Medulla oblongata (tissue), 1 donor: Measurements from ENCODE around the gene CBX7.

ENCODE experiments used
- DNase-seq: peaks from one replicate; pipeline ENCODE4 v3.0.0-alpha.2; 2015; ENCODE audit errors: extremely low spot score

CBX7 gene

DNA sequence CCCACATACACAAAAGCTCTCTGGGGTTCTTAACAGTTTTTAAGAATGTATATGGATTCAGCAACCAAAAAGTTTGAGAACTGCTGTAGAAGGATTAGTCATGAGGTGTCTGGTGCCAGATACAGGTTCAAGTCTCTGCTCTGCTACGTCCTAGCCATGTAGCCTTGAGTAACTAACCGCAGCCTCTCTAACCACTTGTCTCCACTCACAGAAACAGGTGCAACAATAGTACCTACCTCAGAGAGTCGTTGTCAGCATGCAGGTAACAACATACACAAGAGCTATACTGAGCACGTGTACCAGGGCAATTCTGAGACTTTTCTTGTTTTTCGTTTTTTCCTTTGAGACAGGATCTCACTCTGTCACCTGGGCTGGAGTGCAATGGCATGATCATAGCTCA, 26.9 kb downstream of the CBX7 start:
- no peak for DNase-seq

DNA sequence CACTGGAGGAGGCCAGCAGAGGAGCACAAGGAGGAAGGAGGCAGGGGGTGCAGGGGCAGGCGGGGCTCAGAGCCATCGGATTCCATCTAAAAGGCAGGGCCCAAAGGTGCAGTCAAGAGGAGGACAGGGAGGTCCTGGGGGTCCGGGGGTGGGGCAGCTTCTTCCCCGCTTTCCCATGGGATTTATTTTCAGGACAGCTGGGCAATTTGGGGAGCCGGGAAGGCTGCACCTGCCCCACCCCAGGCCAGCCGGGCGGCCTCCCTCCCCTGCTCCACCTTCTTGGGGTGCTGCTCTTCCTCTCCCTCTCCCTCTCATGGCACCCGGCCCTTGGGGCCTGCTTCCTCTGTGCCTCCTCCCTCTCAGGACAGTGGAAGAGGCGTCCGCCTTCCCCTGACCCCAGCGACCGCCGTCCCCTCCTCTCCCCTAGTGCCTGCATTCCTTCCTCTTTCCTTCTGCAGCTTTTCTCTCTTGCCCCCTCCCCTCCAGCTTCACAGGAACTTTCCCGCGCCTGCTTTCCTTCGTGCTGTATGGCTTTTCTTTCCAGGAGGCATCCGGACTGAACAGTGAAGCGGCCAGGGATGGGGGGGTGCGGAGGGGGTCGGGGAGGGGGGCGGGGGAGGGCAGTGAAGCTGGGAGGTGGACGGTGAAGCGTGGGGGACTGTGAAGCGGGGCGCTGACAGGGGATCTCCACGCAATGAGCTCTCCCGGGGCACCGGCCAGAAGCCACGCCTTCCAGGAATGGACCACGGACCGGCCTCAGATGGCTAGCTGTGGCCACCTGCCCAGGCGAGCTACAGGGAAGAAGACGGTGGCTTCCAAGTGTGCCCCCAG, 28.5 kb downstream of the CBX7 start:
- no peak for DNase-seq

GRCh38 chr22:39122772-39123470, 29.6 kb downstream of the CBX7 start:
- no peak for DNase-seq

DNA sequence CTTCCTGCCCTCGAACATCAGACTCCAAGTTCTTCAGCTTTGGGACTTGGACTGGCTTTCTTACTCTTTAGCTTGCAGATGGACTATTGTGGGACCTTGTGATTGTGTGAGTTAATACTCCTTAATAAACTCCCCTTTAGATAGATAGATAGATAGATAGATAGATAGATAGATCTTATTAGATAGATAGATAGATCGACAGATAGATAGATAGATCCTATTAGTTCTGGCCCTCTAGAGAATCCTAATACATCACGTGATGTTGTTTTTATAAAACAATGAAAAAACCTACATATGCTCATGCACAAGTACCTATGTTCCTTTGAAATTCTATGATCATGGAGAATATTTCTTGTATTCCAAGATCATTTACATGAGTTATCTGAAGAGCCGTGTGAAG, 31.5 kb downstream of the CBX7 start:
- DNase-seq = no peak

DNA sequence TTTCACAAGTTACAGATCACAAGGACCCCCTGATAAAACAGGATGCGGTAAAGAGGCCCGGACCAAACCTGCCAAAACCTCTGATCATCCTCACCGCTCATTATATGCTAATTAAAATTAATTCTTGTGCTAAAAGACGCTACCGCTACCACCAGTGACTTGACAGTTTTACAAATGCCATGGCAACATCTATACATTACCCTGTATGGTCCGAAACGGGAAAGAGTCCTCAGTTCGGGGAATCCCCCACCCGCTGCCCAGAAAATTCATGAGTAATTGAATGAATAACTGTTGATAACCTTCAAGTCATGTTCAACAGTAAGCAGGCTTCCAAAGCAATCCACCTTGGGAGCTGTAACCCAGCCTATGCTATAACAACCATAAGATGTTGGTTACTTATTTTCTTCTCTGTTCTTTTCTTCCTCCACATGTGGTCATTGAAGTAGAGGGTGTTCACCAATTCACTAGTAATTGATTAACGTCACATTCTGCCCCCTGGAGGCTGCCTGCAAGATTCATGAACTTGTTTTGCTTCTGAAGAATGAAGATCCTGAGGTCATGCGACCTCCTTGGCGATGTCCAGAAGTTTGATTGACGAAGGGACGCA, 34.8 kb downstream of the CBX7 start:
- peak; percentile 30 for DNase-seq

DNA sequence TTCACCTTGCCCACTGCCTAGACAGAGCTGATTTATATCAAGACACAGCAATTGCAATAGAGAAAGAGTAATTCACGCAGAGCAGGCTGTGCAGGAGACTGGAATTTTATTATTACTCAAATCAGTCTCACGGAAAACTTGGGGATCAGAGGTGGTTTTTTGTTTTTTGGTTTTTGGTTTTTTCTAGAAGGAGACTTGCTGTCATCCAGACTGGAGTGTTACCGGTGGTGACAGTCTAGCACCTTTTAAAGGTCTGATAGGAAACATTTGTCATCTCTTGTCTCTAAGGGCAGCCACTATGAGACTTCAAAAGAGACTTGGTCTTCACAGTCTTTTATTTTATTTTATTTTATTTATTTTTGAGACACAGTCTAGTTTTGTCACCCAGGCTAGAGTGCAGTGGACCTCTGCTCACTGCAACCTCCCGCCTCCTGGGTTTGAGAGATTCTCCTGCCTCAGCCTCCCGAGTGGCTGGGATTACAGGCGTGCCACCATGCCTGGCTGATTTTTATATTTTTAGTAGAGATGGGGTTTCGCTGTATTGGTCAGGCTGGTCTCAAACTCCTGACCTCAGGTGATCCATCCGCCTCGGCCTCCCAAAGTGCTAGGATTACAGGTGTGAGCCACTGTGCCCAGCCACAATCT, 36.4 kb downstream of the CBX7 start:
- no peak for DNase-seq

DNA sequence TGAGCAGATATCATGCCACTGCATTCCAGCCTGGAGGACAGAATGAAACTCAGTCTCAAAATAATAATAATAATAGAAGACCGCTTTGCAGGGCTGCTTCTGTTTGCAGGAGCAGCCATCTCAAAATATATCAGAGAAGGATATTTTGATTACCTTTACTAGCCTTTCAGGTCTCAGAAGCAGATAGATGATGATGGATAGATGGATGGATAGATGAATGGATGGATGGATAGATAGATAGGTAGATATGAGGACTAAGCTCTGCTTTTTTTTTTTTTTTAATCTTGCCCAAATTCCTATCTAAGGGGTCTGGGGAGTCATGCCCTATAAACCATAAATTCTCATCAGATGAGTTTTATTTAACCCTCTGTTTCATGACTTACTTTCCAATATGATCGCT, 36.9 kb downstream of the CBX7 start:
- no peak for DNase-seq

DNA sequence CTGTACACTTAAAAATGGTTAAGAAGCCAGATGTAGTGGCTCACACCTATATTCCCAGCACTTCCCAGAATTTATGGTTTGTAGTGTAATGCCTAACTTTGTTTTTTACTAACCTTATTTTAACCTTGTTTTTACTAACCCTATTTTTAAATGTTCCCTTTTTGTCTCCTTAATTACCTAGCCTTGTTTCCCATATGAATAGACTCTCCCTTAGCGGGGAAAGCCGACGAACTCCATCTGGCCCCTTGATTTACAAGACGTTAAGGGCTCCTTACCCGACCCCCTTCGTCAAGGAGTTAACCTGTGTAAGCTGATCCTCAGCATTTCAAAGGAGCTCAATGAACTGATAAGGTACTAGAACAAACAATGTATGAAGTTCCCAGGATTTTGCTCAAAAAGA, 38.4 kb downstream of the CBX7 start:
- DNase-seq = no peak

- no peak for DNase-seq
These were observed 41.6 kb downstream of the CBX7 start for GRCh38 chr22:39110631-39111561.

DNA sequence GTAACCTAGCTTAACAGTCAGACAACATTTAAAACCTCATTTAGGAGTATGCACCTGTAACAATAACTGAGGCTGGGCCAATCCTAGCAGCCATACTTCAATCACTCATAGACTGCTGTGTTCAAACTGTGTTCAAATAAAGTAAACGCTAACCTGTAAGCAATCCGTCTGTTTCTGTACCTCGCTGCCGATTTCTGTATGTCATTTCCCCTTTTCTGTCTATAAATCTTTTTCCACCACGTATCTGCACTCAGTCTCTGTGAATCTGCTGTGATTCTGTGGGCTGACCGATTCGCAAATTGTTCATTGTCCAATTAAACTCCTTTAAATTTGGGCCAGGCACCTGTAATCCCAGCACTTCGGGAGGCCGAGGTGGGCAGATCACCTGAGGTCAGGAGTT, 43.1 kb downstream of the CBX7 start:
- no peak for DNase-seq

- DNase-seq = no peak
These were observed 44.0 kb downstream of the CBX7 start for GRCh38 chr22:39108487-39108886.

GRCh38 chr22:39106326-39106725, 46.2 kb downstream of the CBX7 start:
- DNase-seq = peak; percentile 62

DNA sequence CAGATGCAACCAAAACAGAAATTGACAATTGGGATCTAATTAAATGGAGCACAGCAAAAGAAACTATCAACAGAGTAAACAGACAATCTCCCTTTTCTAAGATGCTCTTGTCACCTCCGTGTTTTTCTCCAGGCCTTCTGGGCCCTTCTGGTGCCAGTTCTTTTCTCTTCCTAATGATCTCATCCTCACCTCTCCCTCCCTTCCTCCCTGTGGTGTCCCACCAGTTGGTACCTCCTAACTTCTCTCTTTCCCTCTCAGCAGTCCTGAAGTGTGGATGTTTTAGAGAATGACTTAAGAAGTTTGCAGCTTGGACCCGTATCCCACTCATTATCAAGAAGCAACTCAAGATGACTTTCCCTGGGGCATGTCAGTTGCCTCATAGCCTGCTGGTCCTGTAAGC, 49.0 kb downstream of the CBX7 start:
- DNase-seq = no peak

GRCh38 chr22:39101226-39101625, 51.3 kb downstream of the CBX7 start:
- no peak for DNase-seq

DNA sequence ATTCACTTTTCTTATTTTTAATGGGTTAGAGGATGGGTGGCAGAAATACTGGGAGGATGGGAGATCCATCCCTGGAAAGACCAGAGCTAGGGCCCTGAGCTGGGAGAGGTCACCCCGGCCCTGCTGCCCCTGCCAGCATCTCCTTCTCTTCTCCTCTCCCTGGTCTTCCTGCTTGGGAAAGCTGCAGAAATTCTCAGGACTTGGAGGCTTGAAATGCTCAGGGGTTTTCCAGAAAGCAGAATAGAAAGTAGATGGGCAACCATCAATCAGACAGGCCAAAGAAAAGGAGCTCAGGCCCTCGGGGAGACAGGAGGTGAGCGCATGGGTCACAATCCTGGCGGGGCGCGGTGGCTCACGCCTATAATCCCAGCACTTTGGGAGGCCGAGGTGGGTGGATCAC, 53.9 kb downstream of the CBX7 start:
- DNase-seq = no peak

DNA sequence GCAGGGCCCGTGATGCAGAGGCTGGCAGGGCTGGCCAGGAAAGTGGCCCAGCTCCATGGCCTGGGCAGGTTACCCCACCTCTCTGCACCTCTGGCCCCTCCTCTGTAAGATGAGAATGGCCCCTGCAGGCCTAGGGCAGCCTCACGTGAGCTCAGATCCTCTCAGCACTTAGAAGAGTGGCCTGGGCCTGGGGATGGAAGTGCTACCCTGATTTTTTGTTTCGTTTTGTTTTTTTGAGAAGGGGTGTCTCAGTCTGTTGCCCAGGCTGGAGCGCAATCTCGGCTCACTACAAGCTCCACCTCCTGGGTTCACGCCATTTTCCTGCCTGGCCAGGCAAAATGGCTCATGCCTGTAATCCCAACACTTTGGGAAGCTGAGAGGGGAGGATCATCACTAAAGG, 54.5 kb downstream of the CBX7 start:
- no peak for DNase-seq

- DNase-seq = peak; percentile 56
These were observed 55.1 kb downstream of the CBX7 start, which contains the start of gene APOBEC3H for GRCh38 chr22:39097098-39098020. APOBEC3H (plus strand) TSS chr22:39097244; CDS start chr22:39100279, 3,035 bp downstream.

DNA sequence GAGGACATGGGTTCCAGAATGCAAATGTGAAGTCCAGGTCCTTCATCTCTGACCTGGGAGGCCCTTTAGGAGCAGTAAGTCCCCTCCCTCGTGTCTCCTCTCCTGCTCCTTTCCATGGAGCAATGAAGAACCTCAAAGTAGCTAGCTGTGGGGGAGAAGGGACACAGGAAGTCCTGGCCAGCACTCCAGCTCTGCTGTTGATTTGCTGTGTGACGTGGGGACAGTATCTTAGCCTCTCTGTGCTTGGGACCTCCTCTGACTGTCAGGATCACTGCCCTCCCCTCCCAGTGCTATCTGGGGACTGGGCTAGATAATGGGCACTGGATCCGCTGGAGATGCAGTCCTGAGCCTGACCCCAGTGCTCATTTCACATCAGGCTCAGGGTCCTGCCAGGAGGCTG, 56.5 kb downstream of the CBX7 start:
- DNase-seq = no peak

- DNase-seq = no peak
These were observed 57.6 kb downstream of the CBX7 start for GRCh38 chr22:39094717-39095389.
